ENCODE results near the gene NOPCHAP1.

The NOPCHAP1 gene

GRCh38 chr12:105015543-105015942, 29.4 kb downstream of the NOPCHAP1 start:
- TF ChIP-seq, protein P1, sequence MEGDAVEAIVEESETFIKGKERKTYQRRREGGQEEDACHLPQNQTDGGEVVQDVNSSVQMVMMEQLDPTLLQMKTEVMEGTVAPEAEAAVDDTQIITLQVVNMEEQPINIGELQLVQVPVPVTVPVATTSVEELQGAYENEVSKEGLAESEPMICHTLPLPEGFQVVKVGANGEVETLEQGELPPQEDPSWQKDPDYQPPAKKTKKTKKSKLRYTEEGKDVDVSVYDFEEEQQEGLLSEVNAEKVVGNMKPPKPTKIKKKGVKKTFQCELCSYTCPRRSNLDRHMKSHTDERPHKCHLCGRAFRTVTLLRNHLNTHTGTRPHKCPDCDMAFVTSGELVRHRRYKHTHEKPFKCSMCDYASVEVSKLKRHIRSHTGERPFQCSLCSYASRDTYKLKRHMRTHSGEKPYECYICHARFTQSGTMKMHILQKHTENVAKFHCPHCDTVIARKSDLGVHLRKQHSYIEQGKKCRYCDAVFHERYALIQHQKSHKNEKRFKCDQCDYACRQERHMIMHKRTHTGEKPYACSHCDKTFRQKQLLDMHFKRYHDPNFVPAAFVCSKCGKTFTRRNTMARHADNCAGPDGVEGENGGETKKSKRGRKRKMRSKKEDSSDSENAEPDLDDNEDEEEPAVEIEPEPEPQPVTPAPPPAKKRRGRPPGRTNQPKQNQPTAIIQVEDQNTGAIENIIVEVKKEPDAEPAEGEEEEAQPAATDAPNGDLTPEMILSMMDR (IDR thresholded peaks at IDR 0.05): no peak

GRCh38 chr12:105018012-105018411, 31.9 kb downstream of the NOPCHAP1 start:
- TF ChIP-seq, protein P1 (IDR thresholded peaks at IDR 0.05): no peak

DNA sequence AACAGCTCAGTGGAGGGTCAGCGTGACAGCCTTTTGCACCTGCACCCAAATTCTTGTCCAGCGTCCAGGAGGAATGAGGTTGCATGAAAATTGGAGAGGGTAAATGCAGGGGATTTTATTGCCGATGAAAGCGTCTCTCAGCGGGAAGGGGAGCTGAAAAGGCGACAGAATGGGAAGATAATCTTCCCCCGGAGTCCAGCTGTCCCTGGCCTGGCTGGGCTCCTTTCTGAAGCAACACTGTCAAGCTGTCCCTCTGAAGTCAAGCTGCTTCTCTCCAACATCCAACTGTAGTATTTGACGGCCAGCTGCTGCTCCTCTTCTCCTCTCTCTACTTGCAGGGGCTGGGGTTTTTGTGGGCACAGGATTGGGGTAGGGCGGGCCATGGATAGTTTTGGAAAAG, 32.7 kb downstream of the NOPCHAP1 start:
- TF ChIP-seq, protein P1 (IDR thresholded peaks at IDR 0.05): no peak

DNA sequence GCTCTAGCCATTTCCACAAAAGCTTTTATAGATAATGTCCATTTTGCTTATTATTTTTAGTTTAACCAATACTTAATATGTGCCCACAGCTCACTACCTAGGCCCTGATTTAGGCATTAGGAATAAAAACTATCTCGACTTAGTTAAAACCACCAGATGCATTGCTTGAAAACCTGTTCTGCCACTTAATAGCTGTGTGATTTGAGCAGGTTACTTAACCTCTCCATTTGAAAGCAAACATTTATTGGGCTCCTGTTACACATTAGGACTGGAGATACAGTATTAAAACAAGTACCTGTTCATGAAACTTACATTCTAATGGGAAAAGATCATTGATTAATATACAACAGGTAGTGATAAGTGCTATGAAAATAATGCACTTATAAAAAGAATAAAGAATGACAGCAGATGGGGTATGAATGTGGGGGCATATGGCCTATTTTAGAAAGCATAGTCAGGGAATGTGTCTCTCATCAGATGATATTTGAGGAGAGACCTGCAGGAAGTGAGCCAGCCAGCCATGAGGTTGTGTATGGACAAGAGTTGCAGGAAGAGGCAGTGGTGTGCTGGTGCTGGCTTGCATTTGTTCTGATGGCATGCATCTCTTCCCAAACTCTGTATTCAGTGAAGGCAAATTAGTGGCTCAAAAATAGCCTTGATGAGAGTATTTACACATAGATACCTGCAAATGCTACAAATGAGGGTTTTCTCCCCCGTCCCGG, 34.3 kb downstream of the NOPCHAP1 start:
- TF ChIP-seq, protein P1 (IDR thresholded peaks at IDR 0.05): no peak

- TF ChIP-seq, protein P1 (IDR thresholded peaks at IDR 0.05): no peak
Measured at GRCh38 chr12:105024928-105025327, 38.8 kb downstream of the NOPCHAP1 start.

- TF ChIP-seq, protein P1 (IDR thresholded peaks at IDR 0.05): no peak
Measured at GRCh38 chr12:105025890-105026289, 39.8 kb downstream of the NOPCHAP1 start.

- TF ChIP-seq, protein P1 (IDR thresholded peaks at IDR 0.05): no peak
Measured at GRCh38 chr12:105026411-105026810, 40.3 kb downstream of the NOPCHAP1 start.

Data from LNCAP (cell line).